Measurements from ENCODE around the gene ZNF282.

- no peak for TF ChIP-seq CTCF (IDR thresholded peaks at IDR 0.05; ENCODE audit: low read depth, low read length)
- TF ChIP-seq POLR2A (IDR thresholded peaks at IDR 0.05; ENCODE audit: extremely low read depth, insufficient read length), result no peak
- TF ChIP-seq MYC (IDR thresholded peaks at IDR 0.05; ENCODE audit: low read depth, low read length), result no peak
- no peak for TF ChIP-seq MAX (IDR thresholded peaks at IDR 0.05; ENCODE audit: low read depth, low read length)
Observed at GRCh38 chr7:149197675-149198074, 2.3 kb downstream of the ZNF282 start.
